CD4-positive, alpha-beta T cell treated with Interferon alpha-2 for 1 hour (primary cell): ENCODE measurements around the gene GABRB1.
"Not testable (repeated sequence)": the region's sequence is repeated elsewhere in the genome, so short reads cannot be mapped to it uniquely, and the experiment has no call there.

Experiments used
- DNase-seq, 2 donors: peaks; one replicate each; pipeline ENCODE4 v3.0.0-alpha.2; 2020 to 2022

The GABRB1 gene

DNA sequence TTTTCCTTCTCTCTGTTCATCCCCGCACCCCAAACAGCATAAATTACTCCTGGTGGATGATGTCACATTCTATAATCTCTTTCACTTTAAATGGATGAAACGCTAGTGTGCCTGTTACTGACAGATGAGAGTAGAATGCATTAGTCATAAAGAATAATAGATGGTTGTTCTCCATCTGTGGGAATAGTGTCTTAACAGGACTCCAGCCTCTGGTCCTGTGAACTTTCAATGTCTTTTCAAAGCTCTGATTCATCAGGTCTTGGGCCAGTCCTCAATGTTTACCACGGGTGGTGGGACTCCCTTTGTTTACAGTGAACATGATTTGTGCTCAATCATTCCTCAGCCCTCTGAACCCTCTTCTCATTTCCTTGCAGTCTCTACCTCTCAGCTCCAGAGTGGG is 182.6 kb downstream of the GABRB1 start:
- DNase-seq = no peak

- no peak for DNase-seq
Measured at GRCh38 chr4:47215759-47216158, 184.4 kb downstream of the GABRB1 start.

DNA sequence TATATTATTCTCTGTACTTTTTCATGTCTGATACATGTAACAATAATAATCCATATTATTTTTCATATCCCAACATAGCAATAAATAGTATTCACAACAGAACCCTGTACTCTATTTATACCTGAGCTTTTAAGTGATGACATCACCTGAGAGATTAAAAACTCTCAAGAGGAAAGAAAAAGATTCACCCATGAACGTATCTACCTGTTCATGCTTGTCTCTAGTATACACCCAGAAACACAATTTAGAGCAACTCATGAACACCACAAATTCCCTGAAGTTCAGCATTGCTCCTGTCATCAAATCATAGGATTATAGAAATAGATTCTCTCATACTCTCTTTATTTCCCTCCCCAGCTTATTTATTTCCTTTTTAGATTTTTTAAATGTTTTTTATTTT is 185.9 kb downstream of the GABRB1 start:
- DNase-seq = no peak

DNA sequence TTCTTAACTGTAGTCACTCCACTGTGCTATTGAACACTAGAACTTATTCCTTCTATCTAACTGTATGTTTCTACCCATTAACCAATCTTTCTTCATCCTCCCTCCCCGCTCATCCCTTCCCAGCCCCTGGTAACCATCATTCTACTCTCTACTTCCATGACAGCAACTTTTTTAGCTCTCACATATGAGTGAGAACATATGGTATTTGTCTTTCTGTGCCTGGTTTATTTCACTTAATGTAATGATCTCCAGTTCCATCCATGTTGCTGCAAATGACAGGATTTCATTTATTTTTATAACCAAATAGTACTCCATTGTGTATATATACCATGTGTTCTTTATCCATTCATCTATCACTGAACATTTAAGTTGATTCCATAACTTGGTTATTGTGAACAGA is 186.5 kb downstream of the GABRB1 start:
- no peak for DNase-seq

GRCh38 chr4:47218631-47219030 is 187.3 kb downstream of the GABRB1 start:
- no peak for DNase-seq

GRCh38 chr4:47219586-47219985 is 188.2 kb downstream of the GABRB1 start:
- DNase-seq = no peak

DNA sequence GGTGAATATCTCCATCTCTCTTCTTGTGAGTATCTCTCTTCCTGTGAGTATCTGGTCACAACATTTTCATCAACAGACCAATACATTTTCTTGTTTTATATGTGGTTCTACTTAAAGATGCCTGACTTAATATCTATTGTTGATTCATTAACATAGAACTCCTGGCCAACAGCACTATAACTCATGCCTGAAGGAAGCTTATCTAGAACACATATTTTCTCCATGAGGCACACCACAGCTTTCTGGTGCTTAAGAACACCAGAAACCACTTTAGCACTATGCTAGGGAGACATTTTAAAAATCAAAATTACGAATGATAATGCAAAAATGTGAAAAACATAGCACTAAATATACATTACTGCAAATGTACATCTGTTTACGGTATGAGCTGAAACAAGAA is 190.4 kb downstream of the GABRB1 start:
- DNase-seq = no peak

- DNase-seq = no peak
Measured at GRCh38 chr4:47222276-47222675, 190.9 kb downstream of the GABRB1 start.

- DNase-seq = no peak
Measured at GRCh38 chr4:47224361-47224760, 193.0 kb downstream of the GABRB1 start.

- DNase-seq = no peak
Measured at GRCh38 chr4:47235721-47236120, 204.4 kb downstream of the GABRB1 start.

DNA sequence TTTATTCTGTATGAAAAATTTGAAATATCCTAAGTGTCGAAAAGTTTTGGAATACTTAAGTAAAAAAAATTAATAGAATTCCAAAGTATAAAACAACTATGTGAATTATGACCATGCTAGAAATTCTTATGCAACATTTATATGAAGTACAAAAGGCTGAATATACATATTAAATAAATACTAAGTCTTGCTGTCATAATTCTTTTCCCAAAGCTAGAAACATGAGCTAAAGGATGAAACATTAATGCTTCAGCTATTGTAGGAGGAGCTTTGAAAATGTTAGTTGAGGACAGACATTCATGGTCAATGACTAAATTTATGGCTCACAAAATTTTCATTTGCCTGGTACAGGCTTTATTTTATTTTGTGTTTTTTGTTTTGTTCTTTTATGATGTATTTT is 207.3 kb downstream of the GABRB1 start:
- DNase-seq = no peak

- DNase-seq = no peak
Measured at GRCh38 chr4:47239649-47240048, 208.3 kb downstream of the GABRB1 start.

DNA sequence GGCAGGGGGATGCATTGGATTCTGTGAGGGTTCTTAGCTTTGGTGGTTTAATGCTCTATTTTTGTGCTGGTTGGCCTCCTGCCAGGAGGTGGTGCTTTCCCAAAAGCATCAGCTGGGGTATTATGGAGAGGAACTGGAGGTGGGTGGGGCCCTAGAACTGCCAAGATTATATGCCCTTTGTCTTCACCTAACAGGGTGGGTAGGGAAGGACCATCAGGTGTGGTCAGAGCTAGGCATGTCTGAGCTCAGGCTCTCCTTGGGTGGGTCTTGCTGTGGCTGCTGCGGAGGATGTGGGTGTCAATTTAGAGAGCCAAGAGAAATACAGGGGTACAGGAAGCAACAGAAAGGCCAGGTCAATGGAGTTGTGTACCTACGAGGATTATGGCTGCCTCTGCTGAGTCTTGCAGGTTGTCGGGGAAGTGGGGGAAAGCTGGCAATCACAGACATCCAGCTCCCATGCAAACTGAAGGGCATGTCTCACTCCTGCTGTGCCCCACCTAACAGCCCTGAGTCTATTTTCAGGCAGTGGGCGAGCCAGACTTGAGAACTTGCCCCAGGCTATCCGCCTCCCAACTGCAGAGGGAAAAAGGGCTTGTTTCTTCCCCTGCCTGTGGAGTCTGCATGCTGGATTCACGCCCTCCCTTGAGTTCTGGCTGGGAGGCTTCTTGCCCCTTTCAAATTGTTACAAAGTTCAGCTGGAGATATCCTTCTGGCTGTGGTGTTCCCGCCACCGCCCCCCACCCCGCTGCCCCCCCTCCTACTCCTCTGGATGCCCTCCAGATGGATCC is 220.2 kb downstream of the GABRB1 start:
- DNase-seq = no peak

DNA sequence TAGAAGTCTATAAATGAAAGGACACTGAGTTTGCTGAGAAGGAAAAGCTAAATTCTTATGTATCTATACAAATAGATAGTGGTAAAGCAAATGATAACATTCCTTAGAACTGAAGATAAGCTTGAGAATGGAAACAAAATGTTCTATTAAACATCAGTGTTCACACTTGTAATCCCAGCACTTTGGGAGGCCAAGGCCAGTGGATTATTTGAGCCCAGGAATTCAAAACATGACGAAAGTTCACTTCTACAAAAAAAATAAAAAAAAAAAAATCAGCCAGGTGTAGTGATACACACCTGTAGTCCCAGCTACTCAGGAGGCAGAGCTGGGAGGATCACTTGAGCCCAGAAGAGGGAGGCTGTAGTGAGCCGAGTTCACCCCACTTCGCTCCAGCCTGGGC is 232.4 kb downstream of the GABRB1 start:
- no peak for DNase-seq

- DNase-seq = no peak
Measured at GRCh38 chr4:47270201-47270888, 239.0 kb downstream of the GABRB1 start.

DNA sequence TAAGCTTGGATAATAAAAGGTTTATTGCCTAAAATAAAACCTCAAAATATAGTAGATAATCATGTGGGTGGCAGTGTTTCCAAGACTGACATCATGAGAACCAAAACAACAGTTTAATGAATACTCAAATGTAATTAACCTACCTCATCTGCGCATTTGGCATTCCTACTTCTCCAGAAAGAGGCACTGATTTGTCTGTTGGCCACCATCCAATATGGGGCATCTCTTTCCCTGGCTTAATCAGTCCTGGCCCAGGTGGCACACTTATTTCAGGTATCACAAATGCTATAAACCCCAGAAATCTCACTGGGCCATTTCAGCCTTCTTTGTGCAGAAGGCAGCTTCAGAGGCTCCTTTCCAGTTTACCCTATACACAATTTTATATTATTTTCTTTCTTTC is 239.9 kb downstream of the GABRB1 start:
- DNase-seq = no peak

DNA sequence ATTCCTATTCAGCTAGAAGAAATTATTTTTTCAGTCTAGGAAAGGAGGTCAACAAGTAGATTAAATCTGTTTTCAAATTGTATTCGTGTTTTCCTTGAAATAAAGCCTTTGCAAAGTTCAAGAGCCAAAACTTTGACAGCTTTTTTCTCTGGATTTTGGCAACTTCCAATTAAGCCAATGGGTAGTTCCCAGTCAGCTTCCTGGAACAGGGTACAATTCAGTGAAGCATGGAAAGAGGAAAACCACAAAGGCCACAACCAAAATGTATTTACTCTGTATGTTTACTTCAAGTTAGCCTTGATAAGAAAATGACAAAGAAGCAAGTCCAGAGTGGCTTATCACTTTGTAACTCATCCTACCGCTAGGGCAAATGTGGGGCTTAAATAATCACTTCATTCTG is 243.5 kb downstream of the GABRB1 start:
- DNase-seq = no peak

- DNase-seq = no peak
Measured at GRCh38 chr4:47275595-47275994, 244.2 kb downstream of the GABRB1 start.

GRCh38 chr4:47278631-47279030 is 247.3 kb downstream of the GABRB1 start:
- no peak for DNase-seq

DNA sequence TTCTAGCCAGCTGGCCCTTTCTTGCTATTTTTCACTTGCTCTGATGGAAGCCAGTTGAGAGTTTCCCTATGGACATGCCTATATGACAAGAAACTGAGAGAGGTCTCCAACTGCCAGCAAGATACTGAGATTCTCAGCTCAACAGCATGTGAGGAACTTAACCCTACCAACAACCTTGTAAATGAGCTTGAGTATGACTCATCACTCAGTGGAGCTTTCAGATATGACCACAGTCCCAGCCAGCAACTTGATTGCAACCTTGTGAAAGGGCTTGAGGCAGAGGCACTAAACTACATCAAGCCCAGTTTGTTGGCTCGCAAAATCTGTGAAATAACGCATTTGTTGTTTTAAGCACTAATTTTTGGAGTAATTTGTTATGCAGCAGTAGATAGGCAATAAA is 256.4 kb downstream of the GABRB1 start:
- no peak for DNase-seq

- DNase-seq = no peak
Measured at GRCh38 chr4:47289805-47290204, 258.4 kb downstream of the GABRB1 start.

- DNase-seq = not testable (repeated sequence)
Measured at GRCh38 chr4:47290873-47291272, 259.5 kb downstream of the GABRB1 start.

- no peak for DNase-seq
Measured at GRCh38 chr4:47309165-47309564, 277.8 kb downstream of the GABRB1 start.

DNA sequence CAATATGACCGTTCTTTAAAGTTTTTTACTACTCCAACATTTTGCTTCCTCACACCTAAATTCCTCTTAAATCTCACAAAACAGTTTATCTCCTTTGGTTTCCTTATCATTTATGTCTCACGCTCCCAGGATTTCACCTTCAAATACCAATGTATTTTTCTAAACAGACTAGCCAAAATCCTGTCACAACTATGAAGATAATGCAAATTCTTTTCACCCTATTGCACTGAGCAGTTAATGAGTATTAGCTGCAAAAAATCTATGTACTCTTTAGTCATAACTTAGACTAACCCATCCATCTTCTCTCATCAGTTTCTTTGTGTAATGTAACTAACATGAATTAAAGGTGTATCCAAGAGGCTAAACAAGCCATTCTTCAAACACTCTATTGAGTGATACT is 280.8 kb downstream of the GABRB1 start:
- no peak for DNase-seq

GRCh38 chr4:47313384-47313783 is 282.0 kb downstream of the GABRB1 start:
- no peak for DNase-seq
